ENCODE measurements around the gene OTOG.

Gene OTOG

DNA sequence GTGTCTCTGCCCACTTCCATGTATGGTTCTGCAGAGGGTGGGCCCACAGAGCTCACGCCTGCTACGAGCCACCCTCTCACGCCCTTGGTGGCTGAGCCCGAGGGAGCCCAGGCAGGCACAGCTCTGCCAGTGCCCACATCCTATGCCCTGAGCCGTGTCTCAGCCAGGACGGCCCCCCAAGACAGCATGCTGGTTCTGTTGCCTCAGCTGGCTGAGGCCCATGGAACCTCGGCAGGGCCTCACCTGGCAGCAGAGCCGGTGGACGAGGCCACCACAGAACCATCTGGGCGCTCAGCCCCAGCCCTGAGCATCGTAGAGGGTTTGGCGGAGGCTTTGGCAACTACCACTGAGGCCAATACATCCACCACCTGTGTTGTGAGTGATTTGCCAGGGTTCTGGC lies 64.0 kb downstream of the OTOG start:
- no peaks in the 10 kb centered on the region; the same call in 1 of the 2 replicates for H4K20me1 ChIP-seq (ENCODE audit: insufficient read depth, low read length)
- no peak overlapping the region for H3K4me3 ChIP-seq (ENCODE audit: low read depth in 1 of 2, low read length in 2 of 2)
- ATAC-seq (ENCODE audit: insufficient read depth, low read depth) (no peak), DNase-seq (no peak)
- H2AFZ ChIP-seq (ENCODE audit: low read depth, low read length) = no peak overlapping the region
- H3K27ac ChIP-seq (ENCODE audit: low read length) = no peak overlapping the region
- TF ChIP-seq, protein P1, sequence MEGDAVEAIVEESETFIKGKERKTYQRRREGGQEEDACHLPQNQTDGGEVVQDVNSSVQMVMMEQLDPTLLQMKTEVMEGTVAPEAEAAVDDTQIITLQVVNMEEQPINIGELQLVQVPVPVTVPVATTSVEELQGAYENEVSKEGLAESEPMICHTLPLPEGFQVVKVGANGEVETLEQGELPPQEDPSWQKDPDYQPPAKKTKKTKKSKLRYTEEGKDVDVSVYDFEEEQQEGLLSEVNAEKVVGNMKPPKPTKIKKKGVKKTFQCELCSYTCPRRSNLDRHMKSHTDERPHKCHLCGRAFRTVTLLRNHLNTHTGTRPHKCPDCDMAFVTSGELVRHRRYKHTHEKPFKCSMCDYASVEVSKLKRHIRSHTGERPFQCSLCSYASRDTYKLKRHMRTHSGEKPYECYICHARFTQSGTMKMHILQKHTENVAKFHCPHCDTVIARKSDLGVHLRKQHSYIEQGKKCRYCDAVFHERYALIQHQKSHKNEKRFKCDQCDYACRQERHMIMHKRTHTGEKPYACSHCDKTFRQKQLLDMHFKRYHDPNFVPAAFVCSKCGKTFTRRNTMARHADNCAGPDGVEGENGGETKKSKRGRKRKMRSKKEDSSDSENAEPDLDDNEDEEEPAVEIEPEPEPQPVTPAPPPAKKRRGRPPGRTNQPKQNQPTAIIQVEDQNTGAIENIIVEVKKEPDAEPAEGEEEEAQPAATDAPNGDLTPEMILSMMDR (IDR thresholded peaks at IDR 0.05; ENCODE audit: borderline replicate concordance, extremely low read depth, low read length, poor library complexity, severe bottlenecking) = no peak
- TF ChIP-seq EZH2 (IDR thresholded peaks at IDR 0.05; ENCODE audit: borderline replicate concordance, low read depth, low read length, severe bottlenecking) = no peak
- no peak overlapping the region for H3K9ac ChIP-seq (ENCODE audit: low read depth, low read length)
- H3K27me3 ChIP-seq (ENCODE audit: insufficient read depth, low read length, poor library complexity) = peaks cover 10% of the 10 kb centered on the region
- H3K79me2 ChIP-seq (ENCODE audit: insufficient read depth, low read length) = no peaks in the 10 kb centered on the region
- no peaks in the 10 kb centered on the region for H3K36me3 ChIP-seq (ENCODE audit: insufficient read depth, low read length)
- H3K9me3 ChIP-seq (ENCODE audit: insufficient read depth, low read length, severe bottlenecking) = no peaks in the 10 kb centered on the region
- H3K4me2 ChIP-seq (ENCODE audit: insufficient read depth, low read length) = no peak overlapping the region
- no peaks in the 10 kb centered on the region for H3K4me1 ChIP-seq (ENCODE audit: insufficient read depth, low read length)

DNA sequence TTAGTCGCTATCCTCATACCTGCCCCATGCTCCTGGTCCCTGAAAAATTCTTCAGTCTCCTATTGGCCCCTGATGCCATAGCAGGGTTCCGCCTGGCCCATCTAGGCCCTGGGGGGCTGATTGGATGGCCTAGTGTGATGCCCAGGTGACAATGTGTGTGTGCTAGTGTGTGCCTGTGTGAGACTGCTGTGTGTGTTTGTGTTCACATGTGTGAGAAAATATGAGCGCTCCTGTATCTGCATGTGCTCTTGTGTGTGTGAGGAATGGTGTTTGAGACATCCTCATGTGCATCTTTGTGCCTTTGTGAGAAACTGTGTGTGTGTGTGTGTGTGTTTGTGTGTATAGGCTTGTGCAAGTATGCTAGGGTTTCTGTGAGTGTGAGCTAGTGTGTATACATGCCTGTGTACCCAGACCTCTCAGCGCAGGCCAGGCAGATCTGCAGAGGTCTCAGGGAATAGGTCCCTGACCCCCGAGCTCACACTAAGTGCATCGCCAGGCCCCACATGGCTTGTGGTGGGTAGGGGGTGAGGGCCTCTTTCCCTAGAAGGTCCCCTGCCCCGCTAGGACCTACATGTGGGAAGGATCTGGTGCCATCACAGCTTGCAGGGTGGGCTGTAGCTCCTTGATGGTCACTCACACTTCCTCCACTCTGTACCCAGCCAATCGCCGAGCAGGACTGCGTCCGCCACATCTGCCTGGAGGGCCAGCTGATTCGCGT lies 64.6 kb downstream of the OTOG start:
- ATAC-seq (ENCODE audit: insufficient read depth, low read depth) = no peak
- H3K79me2 ChIP-seq (ENCODE audit: insufficient read depth, low read length) = no peaks in the 10 kb centered on the region

DNA sequence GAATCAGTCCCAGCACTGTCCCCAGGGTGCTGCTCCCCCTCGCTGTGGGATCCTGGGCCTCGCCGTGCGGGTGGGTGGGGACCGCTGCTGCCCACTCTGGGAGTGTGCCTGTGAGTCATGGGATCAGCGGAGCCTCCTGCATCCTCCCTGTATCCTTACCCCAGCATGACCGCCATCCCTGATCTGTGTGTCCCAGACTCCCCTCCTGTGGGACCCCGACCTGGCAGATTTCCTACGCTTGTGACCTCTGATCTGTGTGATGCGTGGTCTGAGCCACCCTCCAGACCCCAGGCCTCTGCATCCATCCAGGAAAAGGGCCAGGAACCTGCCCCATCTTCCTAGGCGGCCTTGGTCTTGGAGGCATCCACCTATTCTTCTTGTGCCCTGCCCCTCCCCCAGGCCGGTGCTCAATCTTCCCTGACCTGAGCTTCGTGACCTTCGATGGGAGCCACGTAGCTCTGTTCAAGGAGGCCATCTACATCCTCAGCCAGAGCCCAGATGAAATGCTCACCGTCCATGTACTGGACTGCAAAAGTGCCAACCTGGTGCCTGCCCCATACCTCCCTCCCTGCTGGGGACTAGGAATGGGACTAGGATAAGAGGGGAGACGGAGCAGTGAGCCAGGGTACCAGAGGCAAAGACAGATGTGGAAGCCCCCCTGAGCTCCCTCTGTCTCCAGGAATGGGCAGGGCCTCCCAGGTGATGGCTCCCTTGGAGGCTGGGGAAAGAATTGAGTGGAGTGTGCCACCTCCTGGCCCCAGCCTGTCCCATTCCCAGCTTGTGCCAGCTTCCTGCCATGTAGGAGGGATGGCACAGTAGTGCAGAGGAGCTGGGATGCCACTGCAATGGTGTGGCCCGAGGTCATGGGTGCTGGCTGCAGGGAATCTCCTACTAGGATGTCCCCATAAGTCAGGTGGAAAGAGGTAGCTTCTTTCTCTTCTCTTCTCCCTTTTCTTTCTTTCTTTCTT lies 65.4 kb downstream of the OTOG start:
- no peaks in the 10 kb centered on the region for H3K9me3 ChIP-seq (ENCODE audit: insufficient read depth, low read length, severe bottlenecking)
- no peaks in the 10 kb centered on the region; the same call in 1 of the 2 replicates for H4K20me1 ChIP-seq (ENCODE audit: insufficient read depth, low read length)
- ATAC-seq (ENCODE audit: insufficient read depth, low read depth) = no peak
- H3K27me3 ChIP-seq (ENCODE audit: insufficient read depth, low read length, poor library complexity) = peaks cover 10% of the 10 kb centered on the region
- H3K4me2 ChIP-seq (ENCODE audit: insufficient read depth, low read length) = no peak overlapping the region
- TF ChIP-seq, protein P1 (IDR thresholded peaks at IDR 0.05; ENCODE audit: borderline replicate concordance, extremely low read depth, low read length, poor library complexity, severe bottlenecking) = no peak
- no peak for TF ChIP-seq EZH2 (IDR thresholded peaks at IDR 0.05; ENCODE audit: borderline replicate concordance, low read depth, low read length, severe bottlenecking)
- H3K9ac ChIP-seq (ENCODE audit: low read depth, low read length) = no peak overlapping the region
- no peak overlapping the region for H2AFZ ChIP-seq (ENCODE audit: low read depth, low read length)
- H3K4me3 ChIP-seq (ENCODE audit: low read depth in 1 of 2, low read length in 2 of 2) = no peak overlapping the region
- H3K27ac ChIP-seq (ENCODE audit: low read length) = no peak overlapping the region
- no peaks in the 10 kb centered on the region for H3K36me3 ChIP-seq (ENCODE audit: insufficient read depth, low read length)
- DNase-seq = no peak
- H3K79me2 ChIP-seq (ENCODE audit: insufficient read depth, low read length) = no peaks in the 10 kb centered on the region
- no peaks in the 10 kb centered on the region for H3K4me1 ChIP-seq (ENCODE audit: insufficient read depth, low read length)

More for the DNA sequence above, 64.6 kb downstream of the OTOG start:
- no peaks in the 10 kb centered on the region for H3K9me3 ChIP-seq (ENCODE audit: insufficient read depth, low read length, severe bottlenecking)
- H3K4me2 ChIP-seq (ENCODE audit: insufficient read depth, low read length) = no peak overlapping the region
- H3K27ac ChIP-seq (ENCODE audit: low read length) = no peak overlapping the region
- H3K4me3 ChIP-seq (ENCODE audit: low read depth in 1 of 2, low read length in 2 of 2) = no peak overlapping the region
- H3K27me3 ChIP-seq (ENCODE audit: insufficient read depth, low read length, poor library complexity) = peaks cover 10% of the 10 kb centered on the region
- TF ChIP-seq EZH2 (IDR thresholded peaks at IDR 0.05; ENCODE audit: borderline replicate concordance, low read depth, low read length, severe bottlenecking) = no peak
- H2AFZ ChIP-seq (ENCODE audit: low read depth, low read length) = no peak overlapping the region
- DNase-seq = no peak
- no peaks in the 10 kb centered on the region for H3K36me3 ChIP-seq (ENCODE audit: insufficient read depth, low read length)
- H3K4me1 ChIP-seq (ENCODE audit: insufficient read depth, low read length) = no peaks in the 10 kb centered on the region
- no peaks in the 10 kb centered on the region; the same call in 1 of the 2 replicates for H4K20me1 ChIP-seq (ENCODE audit: insufficient read depth, low read length)
- H3K9ac ChIP-seq (ENCODE audit: low read depth, low read length) = no peak overlapping the region
